RWPE1 (cell line): Measurements from ENCODE around the gene VIT.

Source experiments
- CTCF ChIA-PET: fragments of 350-600 bp; sonication (Branson Sonifier 250); formaldehyde crosslinking; extraction: SDS; loops from one replicate; lab custom pipeline; 2021; lab: Yijun Ruan, JAX
- POLR2A ChIA-PET: fragments of 400-600 bp; formaldehyde crosslinking; extraction: SDS; loops from one replicate; lab custom pipeline; 2020; ENCODE audit warnings: antibody characterized with exemption; ENCODE audit not compliant: low non-redundant PET; lab: Yijun Ruan, JAX
- DNase-seq: peaks from one replicate; pipeline ENCODE4 v3.0.0; 2012; ENCODE audit warnings: low spot score
- H3K27ac ChIP-seq: fragments of 450-650 bp; 2 replicates; pipeline ENCODE4 v1.5.1; 2017
- CTCF ChIP-seq: fragments of 450-650 bp; conservative IDR thresholded peaks from 2 replicates; pipeline ENCODE4 v1.5.1; 2017; ENCODE audit warnings: low read depth, mild to moderate bottlenecking

Gene VIT

GRCh38 chr2:36711741-36712314 is 15.3 kb downstream of the VIT start:
- ChIA-PET CTCF (no interaction called here), POLR2A (no interaction called here)
- TF ChIP-seq CTCF, result no peak
- no peak for DNase-seq
- no peak overlapping the region for H3K27ac ChIP-seq

- DNase-seq, result no peak
- ChIA-PET POLR2A (no interaction called here), CTCF (no interaction called here)
- TF ChIP-seq CTCF, result no peak
- H3K27ac ChIP-seq, result no peak overlapping the region
Measured at GRCh38 chr2:36713310-36713709, 16.8 kb downstream of the VIT start.

- no peak for DNase-seq
- TF ChIP-seq CTCF, result no peak
- ChIA-PET CTCF (no interaction called here), POLR2A (no interaction called here)
- no peak overlapping the region for H3K27ac ChIP-seq
Measured at GRCh38 chr2:36716111-36716510, 19.6 kb downstream of the VIT start.

- ChIA-PET CTCF (no interaction called here), POLR2A (no interaction called here)
- no peak for TF ChIP-seq CTCF
- H3K27ac ChIP-seq, result no peak overlapping the region
- no peak for DNase-seq
Measured at GRCh38 chr2:36717603-36718266, 21.2 kb downstream of the VIT start.

GRCh38 chr2:36727550-36727949 is 31.0 kb downstream of the VIT start:
- ChIA-PET POLR2A (no interaction called here), CTCF (no interaction called here)
- no peak for DNase-seq
- H3K27ac ChIP-seq, result no peak overlapping the region
- no peak for TF ChIP-seq CTCF

GRCh38 chr2:36729067-36729466 is 32.6 kb downstream of the VIT start:
- no peak for TF ChIP-seq CTCF
- ChIA-PET POLR2A (no interaction called here), CTCF (interaction anchor here (0.6 kb wide), 1 partner anchor 274 kb away, joined by 4 read pairs; no protein-coding TSS in a partner anchor)
- no peak for DNase-seq
- H3K27ac ChIP-seq, result no peak overlapping the region
